Activated naive CD4-positive, alpha-beta T cell treated with anti-CD3 and anti-CD28 coated beads for 36 hours (primary cell): Measurements from ENCODE around the gene PRPF6. TPM values are rescaled to one million over a fixed set of nuclear protein-coding genes. Genes with fewer than 3 reads are reported as not detected.

ENCODE experiments used
- CTCF ChIA-PET: fragments of 350-600 bp; sonication (Branson Sonifier 250); formaldehyde crosslinking; loops from one replicate; lab custom pipeline; 2021; ENCODE audit warnings: antibody characterized with exemption; lab: Charles Lee
- DNase-seq: peaks from one replicate; pipeline ENCODE4 v3.0.0-alpha.2; 2020
- H3K27ac Mint-ChIP-seq: one replicate; pipeline ENCODE4 v1.8.0; 2021; ENCODE audit warnings: mild to moderate bottlenecking, mixed read lengths
- H3K27me3 Mint-ChIP-seq: one replicate; pipeline ENCODE4 v1.8.0; 2021; ENCODE audit warnings: low read depth, mixed read lengths
- H3K36me3 Mint-ChIP-seq: one replicate; pipeline ENCODE4 v1.8.0; 2021; ENCODE audit warnings: low read depth, mixed read lengths
- H3K4me1 Mint-ChIP-seq: one replicate; pipeline ENCODE4 v1.8.0; 2021; ENCODE audit warnings: low read depth, mixed read lengths
- H3K4me3 Mint-ChIP-seq: one replicate; pipeline ENCODE4 v1.8.0; 2021; ENCODE audit warnings: mild to moderate bottlenecking, moderate library complexity, mixed read lengths
- H3K9me3 Mint-ChIP-seq: one replicate; pipeline ENCODE4 v1.8.0; 2021; ENCODE audit warnings: mixed read lengths
- intact Hi-C: fragments of 100-400 bp; cut with micrococcal nuclease; formaldehyde crosslinking; loops from one replicate; pipeline ENCODE4 v1.15.1; 2023
- total RNA-seq, 2 experiments: library from RNA; stranded (reverse); gene quantifications; one replicate each; pipeline ENCODE4 v1.2.3, GENCODE V29; 2021

The PRPF6 gene
- total RNA-seq, 2 experiments from 2014 or later, result 39.4 to 40.2 TPM

- Mint-ChIP-seq H3K27ac (no peak overlapping the region), H3K9me3 (no peaks in the 10 kb centered on the region), H3K4me3 (peak overlapping the region; percentile 39), H3K36me3 (peaks cover 2% of the 10 kb centered on the region), H3K4me1 (peaks cover 53% of the 10 kb centered on the region), H3K27me3 (peaks cover 2% of the 10 kb centered on the region)
- intact Hi-C loops, result loop anchor here (1.0 to 5.0 kb wide), 3 partner anchors 45 to 130 kb away; no protein-coding TSS in a partner anchor
- DNase-seq, result no peak
- CTCF ChIA-PET, result interaction anchor here (0.7 to 5.3 kb wide), 15 partner anchors 10 to 219 kb away, joined by 3 to 39 read pairs (median 8); partner anchors contain the start of genes LKAAEAR1, PCMTD2, PRPF6 and SAMD10
Observed at GRCh38 chr20:64037498-64038213, 56.7 kb downstream of the PRPF6 start.

- Mint-ChIP-seq H3K27me3 (peaks cover 2% of the 10 kb centered on the region), H3K27ac (no peak overlapping the region), H3K4me3 (peak overlapping the region; percentile 32), H3K4me1 (peaks cover 53% of the 10 kb centered on the region), H3K36me3 (peaks cover 2% of the 10 kb centered on the region), H3K9me3 (no peaks in the 10 kb centered on the region)
- intact Hi-C loops, result loop anchor here (1.0 to 5.0 kb wide), 3 partner anchors 45 to 131 kb away; no protein-coding TSS in a partner anchor
- CTCF ChIA-PET, result interaction anchor here (0.7 to 5.3 kb wide), 15 partner anchors 9 to 219 kb away, joined by 3 to 39 read pairs (median 8); partner anchors contain the start of genes LKAAEAR1, PCMTD2, PRPF6 and SAMD10
- no peak for DNase-seq
Observed at GRCh38 chr20:64038224-64038564, 57.3 kb downstream of the PRPF6 start.

GRCh38 chr20:64038565-64039292, 57.8 kb downstream of the PRPF6 start:
- H3K27me3 Mint-ChIP-seq, result peaks cover 2% of the 10 kb centered on the region
- no peaks in the 10 kb centered on the region for H3K9me3 Mint-ChIP-seq
- intact Hi-C loops, result loop anchor here (1.0 to 5.0 kb wide), 6 partner anchors 19 to 500 kb away; no protein-coding TSS in a partner anchor
- no peak overlapping the region for H3K27ac Mint-ChIP-seq
- peaks cover 53% of the 10 kb centered on the region for H3K4me1 Mint-ChIP-seq
- DNase-seq, result peak; percentile 84
- H3K4me3 Mint-ChIP-seq, result peak overlapping the region; percentile 67
- CTCF ChIA-PET, result interaction anchor here (0.6 to 5.3 kb wide), 25 partner anchors 8 to 501 kb away, joined by 3 to 39 read pairs (median 5); partner anchors contain the start of genes LKAAEAR1, PCMTD2, PRPF6 and PTK6
- H3K36me3 Mint-ChIP-seq, result peaks cover 1% of the 10 kb centered on the region

GRCh38 chr20:64039293-64040160, 58.6 kb downstream of the PRPF6 start:
- DNase-seq, result no peak
- Mint-ChIP-seq H3K4me3 (peak overlapping the region; percentile 67), H3K27ac (no peak overlapping the region), H3K9me3 (no peaks in the 10 kb centered on the region), H3K27me3 (peaks cover 2% of the 10 kb centered on the region), H3K36me3 (no peaks in the 10 kb centered on the region), H3K4me1 (peaks cover 46% of the 10 kb centered on the region)
- CTCF ChIA-PET, result interaction anchor here (0.6 to 5.3 kb wide), 23 partner anchors 8 to 217 kb away, joined by 3 to 39 read pairs (median 5); partner anchors contain the start of genes LKAAEAR1, PCMTD2, PRPF6 and SAMD10
- intact Hi-C loops, result loop anchor here (1.0 to 5.0 kb wide), 5 partner anchors 18 to 501 kb away; no protein-coding TSS in a partner anchor

GRCh38 chr20:64040231-64041039, 59.5 kb downstream of the PRPF6 start:
- H3K27me3 Mint-ChIP-seq, result peaks cover 2% of the 10 kb centered on the region
- DNase-seq, result no peak
- intact Hi-C loops, result no loop called here
- no peak overlapping the region for H3K27ac Mint-ChIP-seq
- CTCF ChIA-PET, result interaction anchor here (0.9 to 5.3 kb wide), 13 partner anchors 13 to 216 kb away, joined by 3 to 39 read pairs (median 8); partner anchors contain the start of genes LKAAEAR1, PCMTD2, PRPF6 and SAMD10
- no peak overlapping the region for H3K4me3 Mint-ChIP-seq
- H3K36me3 Mint-ChIP-seq, result no peaks in the 10 kb centered on the region
- H3K9me3 Mint-ChIP-seq, result no peaks in the 10 kb centered on the region
- peaks cover 38% of the 10 kb centered on the region for H3K4me1 Mint-ChIP-seq

GRCh38 chr20:64041040-64041780, 60.3 kb downstream of the PRPF6 start:
- Mint-ChIP-seq H3K36me3 (no peaks in the 10 kb centered on the region), H3K4me1 (peaks cover 32% of the 10 kb centered on the region), H3K27me3 (peaks cover 2% of the 10 kb centered on the region), H3K27ac (no peak overlapping the region), H3K4me3 (peak overlapping the region; percentile 74), H3K9me3 (no peaks in the 10 kb centered on the region)
- DNase-seq, result no peak
- intact Hi-C loops, result no loop called here
- CTCF ChIA-PET, result interaction anchor here (0.5 to 5.3 kb wide), 5 partner anchors 13 to 80 kb away, joined by 3 to 39 read pairs (median 5); partner anchors contain the start of gene PRPF6

GRCh38 chr20:64041781-64042053, 60.8 kb downstream of the PRPF6 start:
- Mint-ChIP-seq H3K9me3 (no peaks in the 10 kb centered on the region), H3K36me3 (no peaks in the 10 kb centered on the region), H3K4me3 (peak overlapping the region; percentile 74), H3K27ac (no peak overlapping the region), H3K4me1 (peaks cover 28% of the 10 kb centered on the region), H3K27me3 (peaks cover 3% of the 10 kb centered on the region)
- intact Hi-C loops, result no loop called here
- DNase-seq, result no peak
- CTCF ChIA-PET, result interaction anchor here (1.3 to 4.5 kb wide), 2 partner anchors 16 to 61 kb away, joined by 4 to 16 read pairs; partner anchors contain the start of gene PRPF6

- Mint-ChIP-seq H3K27ac (peak overlapping the region; percentile 66), H3K9me3 (no peaks in the 10 kb centered on the region), H3K27me3 (peaks cover 7% of the 10 kb centered on the region), H3K4me1 (peaks cover 23% of the 10 kb centered on the region), H3K4me3 (peak overlapping the region; percentile 74), H3K36me3 (no peaks in the 10 kb centered on the region)
- CTCF ChIA-PET, result interaction anchor here (1.3 to 4.5 kb wide), 2 partner anchors 15 to 62 kb away, joined by 4 to 16 read pairs; partner anchors contain the start of gene PRPF6
- no peak for DNase-seq
- intact Hi-C loops, result no loop called here
Observed at GRCh38 chr20:64042054-64042781, 61.3 kb downstream of the PRPF6 start.

- intact Hi-C loops, result no loop called here
- Mint-ChIP-seq H3K27ac (no peak overlapping the region), H3K4me3 (peak overlapping the region; percentile 37), H3K27me3 (peaks cover 11% of the 10 kb centered on the region), H3K9me3 (no peaks in the 10 kb centered on the region), H3K4me1 (peaks cover 20% of the 10 kb centered on the region), H3K36me3 (no peaks in the 10 kb centered on the region)
- DNase-seq, result no peak
- CTCF ChIA-PET, result interaction anchor here (1.2 kb wide), 1 partner anchor 10 kb away, joined by 4 read pairs; no protein-coding TSS in a partner anchor
Observed at GRCh38 chr20:64043768-64044167, 62.8 kb downstream of the PRPF6 start.
